ENCODE measurements around the gene CDK5. TPM values are rescaled to one million over a fixed set of nuclear protein-coding genes. Genes with fewer than 3 reads are reported as not detected.

CDK5 gene
- total RNA-seq, 1 donor from 2014 or later: 47.9 TPM

DNA sequence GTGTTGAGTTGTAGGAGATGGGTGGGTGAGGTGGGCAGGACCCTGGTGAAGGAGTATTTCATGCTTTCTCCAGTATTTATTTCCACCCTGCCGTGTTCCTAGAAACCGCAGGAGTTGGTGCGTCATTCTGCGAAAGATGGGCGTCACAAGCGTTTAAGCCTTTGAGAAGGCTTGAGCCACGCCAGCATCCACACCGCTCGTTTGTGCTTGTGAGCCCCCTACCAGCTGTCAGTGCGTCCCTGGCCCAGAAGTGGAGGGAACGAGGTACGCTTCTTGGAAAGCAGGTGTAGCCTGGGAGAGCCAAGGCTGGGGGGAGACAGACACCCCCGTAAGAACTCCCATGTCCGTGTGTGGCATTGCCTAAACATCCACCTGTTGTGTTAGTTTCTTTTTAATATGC, 34.3 kb upstream of the CDK5 start:
- Histone ChIP-seq H4K20me1 (ENCODE audit: insufficient read depth, low read length) (peaks cover 94% of the 10 kb centered on the region), H3K4me1 (ENCODE audit: insufficient read depth, low read length) (peaks cover 31% of the 10 kb centered on the region), H3K36me3 (ENCODE audit: insufficient read depth, low read length) (no peaks in the 10 kb centered on the region), H3K9me3 (ENCODE audit: insufficient read depth, low read depth, low read length) (no peaks in the 10 kb centered on the region), H3K9ac (ENCODE audit: low read length) (no peak overlapping the region), H3K79me2 (ENCODE audit: insufficient read depth, low read length) (peaks cover 99% of the 10 kb centered on the region), H3K4me3 (ENCODE audit: insufficient read depth, low read depth, low read length) (no peak overlapping the region), H3K4me2 (ENCODE audit: low read length) (no peak overlapping the region), H2AFZ (ENCODE audit: low read depth, low read length) (no peak overlapping the region), H3K27ac (ENCODE audit: low read depth, low read length) (no peak overlapping the region), H3K27me3 (ENCODE audit: insufficient read depth, low read length) (no peaks in the 10 kb centered on the region)
- FAIRE-seq (no peak), DNase-seq (ENCODE audit: low read depth) (no peak)
- H3K27ac Mint-ChIP-seq (ENCODE audit: unreplicated experiment): peak overlapping the region; percentile 58
- no peaks in the 10 kb centered on the region for H3K27me3 Mint-ChIP-seq (ENCODE audit: low read depth, unreplicated experiment)
- H3K4me3 Mint-ChIP-seq (ENCODE audit: unreplicated experiment): no peak overlapping the region
- no peaks in the 10 kb centered on the region for H3K9me3 Mint-ChIP-seq (ENCODE audit: unreplicated experiment)
- H3K36me3 Mint-ChIP-seq (ENCODE audit: low read depth, unreplicated experiment): peaks cover 5% of the 10 kb centered on the region
- TF ChIP-seq CTCF (IDR thresholded peaks at IDR 0.05; ENCODE audit: insufficient read depth, low read depth, low read length) (no peak), EZH2 (IDR thresholded peaks at IDR 0.05; ENCODE audit: insufficient read depth, low read length) (no peak)
- H3K4me1 Mint-ChIP-seq (ENCODE audit: low read depth, unreplicated experiment): peaks cover 43% of the 10 kb centered on the region

DNA sequence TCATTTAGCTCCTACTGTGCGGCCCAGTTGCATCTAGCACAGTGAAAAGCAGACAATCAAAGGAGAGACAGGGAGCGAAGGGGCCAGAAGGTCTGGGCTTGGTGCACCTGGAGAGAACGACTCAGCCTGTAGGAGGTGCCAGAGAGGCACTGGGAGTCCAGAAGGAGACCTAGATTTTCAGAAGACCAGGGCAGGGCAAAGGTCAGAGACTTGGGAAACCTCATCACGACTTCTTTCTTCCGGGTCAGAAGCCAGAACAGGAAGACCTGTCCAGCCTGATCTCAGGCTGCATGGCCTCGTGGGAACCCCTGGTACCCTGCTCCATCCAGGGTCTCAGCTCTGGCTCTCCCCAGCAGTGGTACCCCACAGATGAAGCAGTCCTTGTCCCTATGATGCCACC, 33.7 kb upstream of the CDK5 start:
- peaks cover 43% of the 10 kb centered on the region for H3K4me1 Mint-ChIP-seq (ENCODE audit: low read depth, unreplicated experiment)
- no peak overlapping the region for H2AFZ ChIP-seq (ENCODE audit: low read depth, low read length)
- H3K27me3 Mint-ChIP-seq (ENCODE audit: low read depth, unreplicated experiment): no peaks in the 10 kb centered on the region
- H3K4me1 ChIP-seq (ENCODE audit: insufficient read depth, low read length): peaks cover 31% of the 10 kb centered on the region
- peaks cover 92% of the 10 kb centered on the region for H4K20me1 ChIP-seq (ENCODE audit: insufficient read depth, low read length)
- peaks cover 97% of the 10 kb centered on the region for H3K79me2 ChIP-seq (ENCODE audit: insufficient read depth, low read length)
- no peaks in the 10 kb centered on the region for H3K9me3 Mint-ChIP-seq (ENCODE audit: unreplicated experiment)
- H3K27ac ChIP-seq (ENCODE audit: low read depth, low read length): no peak overlapping the region
- no peaks in the 10 kb centered on the region for H3K36me3 ChIP-seq (ENCODE audit: insufficient read depth, low read length)
- peak overlapping the region; percentile 68 for H3K4me3 Mint-ChIP-seq (ENCODE audit: unreplicated experiment)
- DNase-seq (ENCODE audit: low read depth) (no peak), FAIRE-seq (no peak)
- peaks cover 5% of the 10 kb centered on the region for H3K36me3 Mint-ChIP-seq (ENCODE audit: low read depth, unreplicated experiment)
- H3K27ac Mint-ChIP-seq (ENCODE audit: unreplicated experiment): peak overlapping the region; percentile 6
- TF ChIP-seq EZH2 (IDR thresholded peaks at IDR 0.05; ENCODE audit: insufficient read depth, low read length) (no peak), CTCF (IDR thresholded peaks at IDR 0.05; ENCODE audit: insufficient read depth, low read depth, low read length) (peak; percentile 47)
- no peaks in the 10 kb centered on the region for H3K9me3 ChIP-seq (ENCODE audit: insufficient read depth, low read depth, low read length)
- no peaks in the 10 kb centered on the region for H3K27me3 ChIP-seq (ENCODE audit: insufficient read depth, low read length)
- H3K4me2 ChIP-seq (ENCODE audit: low read length): no peak overlapping the region
- H3K9ac ChIP-seq (ENCODE audit: low read length): no peak overlapping the region
- H3K4me3 ChIP-seq (ENCODE audit: insufficient read depth, low read depth, low read length): no peak overlapping the region

- no peak overlapping the region for H3K4me3 ChIP-seq (ENCODE audit: insufficient read depth, low read depth, low read length)
- H3K9me3 ChIP-seq (ENCODE audit: insufficient read depth, low read depth, low read length): no peaks in the 10 kb centered on the region
- DNase-seq (ENCODE audit: low read depth) (no peak), FAIRE-seq (no peak)
- Mint-ChIP-seq H3K4me1 (ENCODE audit: low read depth, unreplicated experiment) (peaks cover 40% of the 10 kb centered on the region), H3K27me3 (ENCODE audit: low read depth, unreplicated experiment) (no peaks in the 10 kb centered on the region), H3K36me3 (ENCODE audit: low read depth, unreplicated experiment) (peaks cover 5% of the 10 kb centered on the region), H3K27ac (ENCODE audit: unreplicated experiment) (no peak overlapping the region), H3K9me3 (ENCODE audit: unreplicated experiment) (no peaks in the 10 kb centered on the region), H3K4me3 (ENCODE audit: unreplicated experiment) (peak overlapping the region; percentile 68)
- peaks cover 28% of the 10 kb centered on the region for H3K4me1 ChIP-seq (ENCODE audit: insufficient read depth, low read length)
- H3K27me3 ChIP-seq (ENCODE audit: insufficient read depth, low read length): no peaks in the 10 kb centered on the region
- H3K27ac ChIP-seq (ENCODE audit: low read depth, low read length): no peak overlapping the region
- TF ChIP-seq CTCF (IDR thresholded peaks at IDR 0.05; ENCODE audit: insufficient read depth, low read depth, low read length) (no peak), EZH2 (IDR thresholded peaks at IDR 0.05; ENCODE audit: insufficient read depth, low read length) (no peak)
- H3K4me2 ChIP-seq (ENCODE audit: low read length): no peak overlapping the region
- H2AFZ ChIP-seq (ENCODE audit: low read depth, low read length): no peak overlapping the region
- no peak overlapping the region for H3K9ac ChIP-seq (ENCODE audit: low read length)
- no peaks in the 10 kb centered on the region for H3K36me3 ChIP-seq (ENCODE audit: insufficient read depth, low read length)
- peaks cover 92% of the 10 kb centered on the region for H3K79me2 ChIP-seq (ENCODE audit: insufficient read depth, low read length)
- H4K20me1 ChIP-seq (ENCODE audit: insufficient read depth, low read length): peaks cover 89% of the 10 kb centered on the region
Measured at GRCh38 chr7:151091003-151091402, 33.3 kb upstream of the CDK5 start.
